IMR-90 (cell line): Measurements from ENCODE around the gene MICA. TPM values are rescaled to one million over a fixed set of nuclear protein-coding genes. Genes with fewer than 3 reads are reported as not detected.

Experiments
- ATAC-seq: fragments of 200-7000 bp; cut with Tn5 transposase; 2 replicates; pipeline ENCODE4 v1.9.1; 2020; ENCODE audit warnings: low read depth, mild to moderate bottlenecking, moderate library complexity
- BruUV-seq: library from RNA; stranded (reverse); fragments of 400-500 nt; replicated peaks from 2 replicates; lab custom pipeline; 2021; lab: Mats Ljungman, UMichigan
- CTCF ChIA-PET: fragments of 300-600 bp; formaldehyde crosslinking; extraction: SDS; loops from one replicate; lab custom pipeline; 2021; ENCODE audit warnings: antibody characterized with exemption; lab: Yijun Ruan, JAX
- POLR2A ChIA-PET: fragments of 300-600 bp; sonication (Branson Sonifier 250); formaldehyde crosslinking; loops from one replicate; lab custom pipeline; 2022; ENCODE audit warnings: antibody characterized with exemption; ENCODE audit not compliant: unreplicated experiment; lab: Charles Lee
- DNase-seq: peaks from one replicate; pipeline ENCODE4 v3.0.0; 2013
- H2AFZ ChIP-seq: replicated peaks from 2 replicates; pipeline ENCODE3; 2013; ENCODE audit warnings: low read length, mild to moderate bottlenecking; ENCODE audit not compliant: poor library complexity
- H2AK5ac ChIP-seq: 2 replicates; pipeline ENCODE4 v1.6.1; 2013; ENCODE audit warnings: low read depth, low read length, inconsistent platforms
- H2AK9ac ChIP-seq: replicated peaks from 2 replicates; pipeline ENCODE3; 2013; ENCODE audit warnings: mild to moderate bottlenecking, low read depth, low read length, moderate library complexity; ENCODE audit not compliant: poor library complexity
- H2BK120ac ChIP-seq: 2 replicates; pipeline ENCODE4 v1.6.1; 2013; ENCODE audit warnings: low read depth, low read length, inconsistent platforms
- H2BK15ac ChIP-seq: 3 replicates; pipeline ENCODE4 v1.6.1; 2013; ENCODE audit warnings: low read depth, low read length, inconsistent platforms
- H2BK20ac ChIP-seq: 2 replicates; pipeline ENCODE4 v1.6.1; 2013; ENCODE audit warnings: low read depth, mild to moderate bottlenecking, inconsistent platforms, low read length, moderate library complexity
- H2BK5ac ChIP-seq: 2 replicates; pipeline ENCODE4 v1.6.1; 2013; ENCODE audit warnings: mild to moderate bottlenecking, low read depth, low read length, inconsistent platforms; ENCODE audit not compliant: poor library complexity, severe bottlenecking
- H3K14ac ChIP-seq: replicated peaks from 2 replicates; pipeline ENCODE4 v1.6.1; 2013; ENCODE audit warnings: low read depth, low read length, inconsistent platforms
- H3K18ac ChIP-seq: 2 replicates; pipeline ENCODE4 v1.6.1; 2013; ENCODE audit warnings: low read depth, low read length, control low read depth
- H3K23ac ChIP-seq: 2 replicates; pipeline ENCODE4 v1.6.1; 2013; ENCODE audit warnings: low read depth, low read length, inconsistent platforms
- H3K27ac ChIP-seq: 2 replicates; pipeline ENCODE4 v1.5.1; 2013; ENCODE audit warnings: mild to moderate bottlenecking, control low read depth, low read length; ENCODE audit not compliant: insufficient read depth
- H3K27me3 ChIP-seq: 2 replicates; pipeline ENCODE4 v1.6.1; 2013; ENCODE audit warnings: low read length; ENCODE audit not compliant: control insufficient read depth, insufficient read depth
- H3K36me3 ChIP-seq: 2 replicates; pipeline ENCODE4 v1.6.1; 2013; ENCODE audit warnings: low read length, mixed read lengths; ENCODE audit not compliant: control insufficient read depth, insufficient read depth
- H3K4ac ChIP-seq: 2 replicates; pipeline ENCODE4 v1.6.1; 2013; ENCODE audit warnings: low read depth, low read length, inconsistent platforms
- H3K4me1 ChIP-seq: 2 replicates; pipeline ENCODE4 v1.6.1; 2013; ENCODE audit warnings: low read length, mixed read lengths; ENCODE audit not compliant: control insufficient read depth, insufficient read depth
- H3K4me2 ChIP-seq: 2 replicates; pipeline ENCODE4 v1.6.1; 2013; ENCODE audit warnings: low read depth, mild to moderate bottlenecking, control low read depth, low read length, moderate library complexity
- H3K4me3 ChIP-seq: 2 replicates; pipeline ENCODE4 v1.5.1; 2013; ENCODE audit warnings: low read depth, mild to moderate bottlenecking, control low read depth, low read length, moderate library complexity; ENCODE audit not compliant: insufficient read depth
- H3K56ac ChIP-seq: 2 replicates; pipeline ENCODE4 v1.6.1; 2013; ENCODE audit warnings: low read length, inconsistent platforms; ENCODE audit not compliant: insufficient read depth; ENCODE audit errors: extremely low read depth
- H3K79me1 ChIP-seq, 2 experiments: 2 replicates each; pipeline ENCODE4 v1.6.1; 2013; ENCODE audit warnings: low read length in 2 of 2, inconsistent platforms in 1 of 2, low read depth in 1 of 2
- H3K9ac ChIP-seq: 2 replicates; pipeline ENCODE4 v1.6.1; 2013; ENCODE audit warnings: low read depth, low read length, control low read depth
- H3K9me1 ChIP-seq: 2 replicates; pipeline ENCODE4 v1.6.1; 2013; ENCODE audit warnings: low read length, inconsistent platforms; ENCODE audit not compliant: insufficient read depth
- H3K9me3 ChIP-seq: 2 replicates; pipeline ENCODE4 v1.6.1; 2013; ENCODE audit warnings: low read length; ENCODE audit not compliant: control insufficient read depth, insufficient read depth
- H4K20me1 ChIP-seq: 2 replicates; pipeline ENCODE4 v1.6.1; 2013; ENCODE audit warnings: low read length, inconsistent platforms; ENCODE audit not compliant: insufficient read depth
- H4K5ac ChIP-seq: 2 replicates; pipeline ENCODE4 v1.6.1; 2013; ENCODE audit warnings: mild to moderate bottlenecking, low read depth, low read length, control low read depth
- H4K8ac ChIP-seq, 2 experiments: 2 replicates each; pipeline ENCODE4 v1.6.1; 2013; ENCODE audit warnings: low read depth in 2 of 2, low read length in 2 of 2, control low read depth in 1 of 2, inconsistent platforms in 1 of 2
- H4K91ac ChIP-seq: 2 replicates; pipeline ENCODE4 v1.6.1; 2013; ENCODE audit warnings: low read depth, low read length, inconsistent platforms; ENCODE audit not compliant: insufficient read depth
- CTCF ChIP-seq: conservative IDR thresholded peaks from 2 replicates; pipeline ENCODE4 v1.5.1; 2012; ENCODE audit warnings: mild to moderate bottlenecking, low read depth, low read length, improper control_type of control experiment
- MAZ ChIP-seq: IDR thresholded peaks from 2 replicates; pipeline ENCODE4 v1.6.1; 2012; ENCODE audit warnings: low read depth, mild to moderate bottlenecking, low read length, improper control_type of control experiment, moderate library complexity, borderline replicate concordance
- RCOR1 ChIP-seq: IDR thresholded peaks from 2 replicates; pipeline ENCODE4 v1.6.1; 2012; ENCODE audit warnings: mild to moderate bottlenecking, low read length, improper control_type of control experiment; ENCODE audit not compliant: insufficient replicate concordance
- SMC3 ChIP-seq: fragments of 150-350 bp; IDR thresholded peaks from 2 replicates; pipeline ENCODE4 v1.6.1; 2016; ENCODE audit warnings: low read depth, mild to moderate bottlenecking, antibody characterized with exemption, low read length, moderate library complexity
- WGBS, 2 experiments: methylation state at CpG; one replicate each; pipeline versions ENCODE4 v1.1.5 to v1.1.7; 2013; ENCODE audit warnings: missing lambda C conversion rate in 2 of 2; ENCODE audit not compliant: insufficient read length in 1 of 2; ENCODE audit errors: extremely low coverage in 2 of 2; 5-methylcytosine and 5-hydroxymethylcytosine counted together
- dilution Hi-C: fragments of 300-500 bp; cut with HindIII; formaldehyde crosslinking; loops from one replicate; pipeline ENCODE4 v1.14.3; 2018; ENCODE audit warnings: low sequenced_read_pairs; ENCODE audit not compliant: unreplicated experiment
- in situ Hi-C: fragments of 300-500 bp; cut with MboI; formaldehyde crosslinking; loops from 3 replicates; pipeline ENCODE4 v1.14.3; 2019; ENCODE audit warnings: low sequenced_read_pairs, inconsistent platforms, mixed read lengths
- intact Hi-C: fragments of 100-400 bp; cut with micrococcal nuclease; formaldehyde crosslinking; loops from 2 replicates; pipeline ENCODE4 v1.10.0; 2022
- polyA plus RNA-seq, 3 experiments: library from polyadenylated mRNA; depleted of rRNA; stranded (reverse); fragments of >200 nt; gene quantifications; 2 replicates each; pipeline ENCODE4 v1.2.3, GENCODE V29; 2012; ENCODE audit warnings: low replicate concordance in 1 of 3
- total RNA-seq: library from RNA; depleted of rRNA; stranded (reverse); fragments of >200 nt; gene quantifications from 2 replicates; pipeline ENCODE4 v1.2.3, GENCODE V29; 2012

The MICA gene
- total and polyA plus RNA-seq, 2 of the 4 experiments (the other 2 are of a cell fraction): 55.9 to 67.7 TPM

GRCh38 chr6:31359581-31359980 lies 43.8 kb upstream of the MICA start:
- no peak overlapping the region for H2BK120ac ChIP-seq
- TF ChIP-seq MAZ (no peak), RCOR1 (no peak), SMC3 (no peak), CTCF (no peak)
- H2BK5ac ChIP-seq: no peak overlapping the region
- BruUV-seq: no TSS peak
- no peak overlapping the region for H2AK5ac ChIP-seq
- H3K36me3 ChIP-seq: peaks cover 3% of the 10 kb centered on the region
- ChIA-PET POLR2A (no interaction called here), CTCF (no interaction called here)
- peaks cover 5 to 15% of the 10 kb centered on the region in 2 experiments; a peak in 3 of 4 replicates for H3K79me1 ChIP-seq
- no peak overlapping the region for H3K27ac ChIP-seq
- dilution Hi-C loops (no loop called here), intact Hi-C loops (no loop called here), in situ Hi-C loops (no loop called here)
- no peak overlapping the region for H3K9ac ChIP-seq
- no peak overlapping the region for H2BK15ac ChIP-seq
- no peak overlapping the region for H3K23ac ChIP-seq
- H4K8ac ChIP-seq: no peak overlapping the region
- no peak overlapping the region for H4K91ac ChIP-seq
- no peak overlapping the region for H3K4ac ChIP-seq
- no peak overlapping the region for H2AFZ ChIP-seq
- no peak for ATAC-seq
- H3K18ac ChIP-seq: no peak overlapping the region
- peaks cover 24% of the 10 kb centered on the region for H3K27me3 ChIP-seq
- H3K56ac ChIP-seq: no peak overlapping the region
- H4K20me1 ChIP-seq: peaks cover 7% of the 10 kb centered on the region; the same call in 1 of the 2 replicates
- H3K4me2 ChIP-seq: no peak overlapping the region
- no peak overlapping the region for H2BK20ac ChIP-seq
- no peak overlapping the region for H3K14ac ChIP-seq
- H4K5ac ChIP-seq: no peak overlapping the region
- no CpG with 5 or more reads among the region's 1 CpG for WGBS, 2 experiments
- no peak overlapping the region for H2AK9ac ChIP-seq
- peaks cover 4% of the 10 kb centered on the region; the same call in 1 of the 2 replicates for H3K4me1 ChIP-seq
- H3K4me3 ChIP-seq: no peak overlapping the region
- no peaks in the 10 kb centered on the region for H3K9me3 ChIP-seq
- DNase-seq: no peak
- peaks cover 10% of the 10 kb centered on the region; the same call in 1 of the 2 replicates for H3K9me1 ChIP-seq
